Transverse colon (tissue), 4 donors: ENCODE measurements around the gene SHISA3. TPM values are rescaled to one million over a fixed set of nuclear protein-coding genes. Genes with fewer than 3 reads are reported as not detected.

ENCODE experiments used
- DNase-seq: peaks from one replicate; pipeline ENCODE4 v3.0.0-alpha.2; 2019
- H3K27ac ChIP-seq, 4 donors: fragments of 200-600 bp; sonication (generic); 2 replicates each; pipeline ENCODE4 v1.5.1; 2016 to 2018; ENCODE audit warnings: inconsistent platforms in 4 of 4
- H3K27me3 ChIP-seq: fragments of 200-600 bp; sonication (generic); 2 replicates; pipeline ENCODE4 v1.5.1; 2017; ENCODE audit warnings: inconsistent platforms
- H3K36me3 ChIP-seq, 4 donors: fragments of 200-600 bp; sonication (generic); 2 replicates each; pipeline ENCODE4 v1.5.1; 2017 to 2019; ENCODE audit warnings: inconsistent platforms in 4 of 4
- H3K4me1 ChIP-seq, 4 donors: fragments of 200-600 bp; sonication (generic); 2 replicates each; pipeline ENCODE4 v1.5.1; 2017 to 2020; ENCODE audit warnings: inconsistent platforms in 4 of 4
- H3K4me3 ChIP-seq, 4 donors: fragments of 200-600 bp; sonication (generic); 1 replicate in 1 of 4; 2 replicates in 3 of 4; pipeline versions ENCODE4 v1.5.1 to v1.6.1; 2017 to 2019; ENCODE audit warnings: inconsistent platforms in 4 of 4
- H3K9me3 ChIP-seq, 2 donors: fragments of 200-600 bp; sonication (generic); 2 replicates each; pipeline ENCODE4 v1.5.1; 2017 to 2019; ENCODE audit warnings: inconsistent platforms in 2 of 2
- CTCF ChIP-seq, 5 experiments: fragments of 200-600 bp in 3 of 5; fragments of 450-650 bp in 2 of 5; sonication (generic) in 3 of 5; IDR thresholded peaks; 1 replicate in 2 of 5; 2 replicates in 3 of 5; pipeline ENCODE4 v1.5.1; 2016 to 2017; ENCODE audit warnings: antibody characterized with exemption in 5 of 5, inconsistent platforms in 3 of 5, mild to moderate bottlenecking in 2 of 5, moderate library complexity in 1 of 5
- EP300 ChIP-seq: sonication (generic); formaldehyde crosslinking; IDR thresholded peaks from one replicate; pipeline ENCODE4 v1.6.1; 2017; ENCODE audit warnings: antibody characterized with exemption, low read depth
- POLR2A ChIP-seq: fragments of 450-650 bp; IDR thresholded peaks from one replicate; pipeline ENCODE4 v1.6.1; 2016; ENCODE audit warnings: antibody characterized with exemption, mild to moderate bottlenecking, moderate library complexity
- POLR2AphosphoS5 ChIP-seq, 3 donors: sonication (generic); formaldehyde crosslinking; IDR thresholded peaks; one replicate each; pipeline ENCODE4 v1.6.1; 2016; ENCODE audit warnings: antibody characterized with exemption in 3 of 3
- WGBS, 2 donors: methylation state at CpG; one replicate each; pipeline ENCODE4 v1.1.5; 2018; ENCODE audit warnings: low coverage in 1 of 2; 5-methylcytosine and 5-hydroxymethylcytosine counted together
- in situ Hi-C, 4 donors: fragments of 200-750 bp; cut with MboI; loops; one replicate each; pipeline versions ENCODE4 v1.15.0 to v1.15.1; 2017; ENCODE audit warnings: low sequenced_read_pairs in 3 of 4, low pct_ligation_motif_present in 1 of 4, low pct_unique_long_range_greater_than_20kb in 1 of 4
- intact Hi-C: fragments of 100-400 bp; cut with DNase I; formaldehyde crosslinking; loops from one replicate; pipeline ENCODE4 v1.15.1; 2023; ENCODE audit warnings: low total_unique reads
- total RNA-seq, 4 donors: library from RNA; depleted of rRNA; stranded (reverse); fragments of >200 nt; gene quantifications; one replicate each; pipeline ENCODE4 v1.1.0, GENCODE V29; 2016

SHISA3 gene
- total RNA-seq, 4 donors from 2014 or later = 1.1 to 1.7 (median 1.6) TPM; not detected in 1

DNA sequence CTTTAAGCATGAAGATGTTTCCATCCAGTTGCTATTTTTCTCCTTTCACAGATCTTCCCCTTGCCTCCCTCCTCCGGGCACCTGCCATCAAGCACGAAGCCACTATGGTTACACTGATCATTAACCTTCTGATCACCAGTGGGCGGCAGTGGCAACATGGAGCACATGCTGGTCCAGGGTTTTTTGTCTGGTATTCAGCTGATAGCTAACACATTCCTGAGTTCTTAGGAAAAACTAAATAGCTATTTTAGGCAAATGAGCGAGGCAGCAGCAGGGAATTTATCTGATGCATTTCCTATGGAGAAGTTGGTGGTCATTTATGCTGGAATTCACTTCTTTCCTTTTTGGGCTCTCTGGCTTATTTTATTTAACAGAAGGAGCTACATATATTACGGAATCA is 22.9 kb downstream of the SHISA3 start:
- Histone ChIP-seq H3K4me1 (no peaks in the 10 kb centered on the region), H3K9me3 (no peaks in the 10 kb centered on the region), H3K36me3 (peaks cover 0 to 25% (median 9%) of the 10 kb centered on the region in 4 donors), H3K4me3 (no peak overlapping the region), H3K27me3 (no peaks in the 10 kb centered on the region), H3K27ac (no peak overlapping the region)
- TF ChIP-seq CTCF (IDR thresholded peaks at IDR 0.05) (no peak), EP300 (no peak), POLR2A (no peak), POLR2AphosphoS5 (IDR thresholded peaks at IDR 0.05) (no peak)
- 94 to 95% methylated on average over 3 to 5 of the region's 5 CpGs for WGBS, 2 donors
- intact Hi-C loops (no loop called here), in situ Hi-C loops (no loop called here)
- DNase-seq = no peak

- TF ChIP-seq POLR2AphosphoS5 (IDR thresholded peaks at IDR 0.05) (no peak), CTCF (IDR thresholded peaks at IDR 0.05) (no peak), EP300 (no peak), POLR2A (no peak)
- Histone ChIP-seq H3K27ac (no peak overlapping the region), H3K36me3 (peaks cover 0 to 25% (median 9%) of the 10 kb centered on the region in 4 donors), H3K4me3 (no peak overlapping the region), H3K27me3 (no peaks in the 10 kb centered on the region), H3K4me1 (no peaks in the 10 kb centered on the region), H3K9me3 (no peaks in the 10 kb centered on the region)
- 94 to 98% methylated on average over 5 to 19 of the region's 19 CpGs for WGBS, 2 donors
- no peak for DNase-seq
- intact Hi-C loops (no loop called here), in situ Hi-C loops (no loop called here)
These were observed 28.1 kb downstream of the SHISA3 start for GRCh38 chr4:42425146-42426065.

- 92% methylated on average over 2 of the region's 2 CpGs; no CpG with 5 or more reads in 1 of the 2 donors for WGBS, 2 donors
- no peaks in the 10 kb centered on the region for H3K4me1 ChIP-seq
- H3K9me3 ChIP-seq = no peaks in the 10 kb centered on the region
- intact Hi-C loops = no loop called here
- no peak overlapping the region for H3K27ac ChIP-seq
- no peak for DNase-seq
- no peak overlapping the region for H3K4me3 ChIP-seq
- H3K27me3 ChIP-seq = no peaks in the 10 kb centered on the region
- in situ Hi-C loops = no loop called here
- TF ChIP-seq POLR2AphosphoS5 (IDR thresholded peaks at IDR 0.05) = no peak
- no peak for TF ChIP-seq CTCF (IDR thresholded peaks at IDR 0.05)
- no peak for TF ChIP-seq EP300
- TF ChIP-seq POLR2A = no peak
- H3K36me3 ChIP-seq = peaks cover 0 to 5% (median 0%) of the 10 kb centered on the region in 4 donors
These were observed 30.7 kb downstream of the SHISA3 start for GRCh38 chr4:42428036-42428435.

DNA sequence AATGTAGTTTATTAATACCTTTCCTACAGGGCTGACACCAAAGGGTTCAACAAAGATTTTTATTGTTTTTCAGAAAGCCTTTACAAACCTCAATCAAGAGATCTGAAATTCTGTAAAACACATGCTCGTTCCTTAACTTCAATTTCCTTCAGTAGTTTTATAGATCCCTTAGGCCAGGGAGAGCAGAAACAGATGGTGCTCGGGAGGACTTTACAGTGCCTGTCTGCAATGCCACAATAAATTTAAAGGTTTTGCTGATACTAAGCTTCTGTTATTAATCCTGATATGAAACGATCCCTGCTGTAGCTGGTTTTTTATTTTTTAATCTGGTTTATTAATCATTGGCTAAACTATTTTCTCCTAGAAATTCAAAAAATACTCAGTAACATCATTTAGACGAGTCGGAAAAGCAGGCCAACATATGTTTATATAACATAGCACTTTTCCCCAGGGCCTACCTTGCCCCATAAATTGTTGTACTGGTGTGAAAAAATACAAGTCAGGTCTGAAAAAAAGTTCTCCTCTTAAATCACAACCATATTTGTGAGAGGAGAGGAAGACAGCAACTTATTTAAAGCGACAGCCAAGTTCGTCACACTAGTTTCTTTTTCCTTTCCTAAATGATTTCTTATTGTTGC is 39.8 kb downstream of the SHISA3 start:
- Histone ChIP-seq H3K27ac (no peak overlapping the region), H3K36me3 (peaks cover 0 to 4% (median 1%) of the 10 kb centered on the region in 4 donors), H3K4me1 (no peaks in the 10 kb centered on the region), H3K27me3 (no peaks in the 10 kb centered on the region), H3K4me3 (no peak overlapping the region), H3K9me3 (no peaks in the 10 kb centered on the region)
- in situ Hi-C loops = no loop called here
- DNase-seq = no peak
- 82 to 85% methylated on average over 7 of the region's 7 CpGs for WGBS, 2 donors
- intact Hi-C loops = no loop called here
- TF ChIP-seq EP300 (no peak), POLR2AphosphoS5 (IDR thresholded peaks at IDR 0.05) (no peak), POLR2A (no peak), CTCF (IDR thresholded peaks at IDR 0.05) (no peak)
